GM23338 (cell line): ENCODE results near the gene SNAPIN. TPM values are rescaled to one million over a fixed set of nuclear protein-coding genes. Genes with fewer than 3 reads are reported as not detected.
A peak's percentile ranks its signal among the peaks of the same experiment; 100 is the strongest.

Source experiments
- ATAC-seq: fragments of 200-7000 bp; cut with Tn5 transposase; 3 replicates; pipeline ENCODE4 v1.9.1; 2020
- DNase-seq: peaks from one replicate; pipeline ENCODE4 v3.0.0-alpha.2; 2015; ENCODE audit warnings: low spot score
- H2AFZ ChIP-seq: fragments of 200-600 bp; sonication (generic); 2 replicates; pipeline ENCODE4 v1.8.0; 2016; ENCODE audit warnings: antibody characterized with exemption, mild to moderate bottlenecking, moderate library complexity
- H3F3A ChIP-seq: fragments of 200-600 bp; sonication (generic); replicated peaks from 2 replicates; pipeline ENCODE4 v1.8.0; 2017; ENCODE audit warnings: antibody characterized with exemption, mixed run types, low read depth
- H3K27ac ChIP-seq: fragments of 200-600 bp; sonication (generic); 2 replicates; pipeline ENCODE4 v1.6.1; 2016; ENCODE audit warnings: low read depth
- H3K27me3 ChIP-seq: fragments of 200-600 bp; sonication (generic); 2 replicates; pipeline ENCODE4 v1.8.0; 2016; ENCODE audit warnings: mild to moderate bottlenecking, mixed run types, moderate library complexity; ENCODE audit not compliant: insufficient read depth
- H3K36me3 ChIP-seq: fragments of 200-600 bp; sonication (generic); 2 replicates; pipeline ENCODE4 v1.8.0; 2016; ENCODE audit warnings: mild to moderate bottlenecking; ENCODE audit not compliant: insufficient read depth
- H3K4me1 ChIP-seq: fragments of 200-600 bp; sonication (generic); 2 replicates; pipeline ENCODE4 v1.8.0; 2016; ENCODE audit warnings: mild to moderate bottlenecking, moderate library complexity; ENCODE audit not compliant: insufficient read depth
- H3K4me2 ChIP-seq: fragments of 200-600 bp; sonication (generic); 2 replicates; pipeline ENCODE4 v1.7.1; 2017; ENCODE audit warnings: mixed run types
- H3K4me3 ChIP-seq: fragments of 200-600 bp; sonication (generic); 2 replicates; pipeline ENCODE4 v1.6.1; 2016; ENCODE audit warnings: mixed run types
- H3K79me2 ChIP-seq: fragments of 200-600 bp; sonication (generic); replicated peaks from 2 replicates; pipeline ENCODE4 v1.8.0; 2017; ENCODE audit warnings: mild to moderate bottlenecking; ENCODE audit not compliant: insufficient read depth
- H3K9me2 ChIP-seq: fragments of 200-600 bp; sonication (generic); 2 replicates; pipeline ENCODE4 v1.8.0; 2017; ENCODE audit not compliant: insufficient read depth
- H4K20me1 ChIP-seq: fragments of 200-600 bp; sonication (generic); replicated peaks from 2 replicates; pipeline ENCODE4 v1.8.0; 2017; ENCODE audit warnings: mild to moderate bottlenecking; ENCODE audit not compliant: insufficient read depth
- H3K27ac Mint-ChIP-seq: 2 replicates; pipeline ENCODE4 v1.8.0; 2020; ENCODE audit warnings: inconsistent platforms, mild to moderate bottlenecking, moderate library complexity, mixed read lengths
- H3K27me3 Mint-ChIP-seq: 3 replicates; pipeline ENCODE4 v1.8.0; 2022; ENCODE audit warnings: low read depth, mild to moderate bottlenecking, moderate library complexity, mixed read lengths, inconsistent platforms; ENCODE audit not compliant: insufficient read depth, poor library complexity
- H3K36me3 Mint-ChIP-seq: 3 replicates; pipeline ENCODE4 v1.8.0; 2021; ENCODE audit warnings: low read depth, mild to moderate bottlenecking, inconsistent platforms, moderate library complexity, mixed read lengths
- H3K4me1 Mint-ChIP-seq: 3 replicates; pipeline ENCODE4 v1.8.0; 2020; ENCODE audit warnings: mild to moderate bottlenecking, inconsistent platforms, mixed read lengths
- H3K4me3 Mint-ChIP-seq: 3 replicates; pipeline ENCODE4 v1.8.0; 2021; ENCODE audit warnings: moderate library complexity, mild to moderate bottlenecking, inconsistent platforms, mixed read lengths
- H3K9me3 Mint-ChIP-seq: 3 replicates; pipeline ENCODE4 v1.8.0; 2020; ENCODE audit warnings: moderate library complexity, mild to moderate bottlenecking, inconsistent platforms, mixed read lengths
- CREB1 ChIP-seq: fragments of 250-450 bp; sonication (Bioruptor Pico); IDR thresholded peaks from 2 replicates; pipeline ENCODE4 v1.5.0; 2020; ENCODE audit warnings: low read depth, mild to moderate bottlenecking, moderate library complexity
- EZH2 ChIP-seq: fragments of 200-600 bp; sonication (generic); IDR thresholded peaks from one replicate; pipeline ENCODE4 v1.8.0; 2017; ENCODE audit warnings: antibody characterized with exemption, mild to moderate bottlenecking, low read depth; ENCODE audit not compliant: unreplicated experiment
- EZH2phosphoT487 ChIP-seq: fragments of 200-600 bp; sonication (generic); IDR thresholded peaks from one replicate; pipeline ENCODE4 v1.8.1; 2018; ENCODE audit warnings: antibody characterized with exemption; ENCODE audit not compliant: unreplicated experiment
- JUNB ChIP-seq: IDR thresholded peaks from one replicate; pipeline ENCODE4 v1.6.1; 2016; ENCODE audit warnings: antibody characterized with exemption; ENCODE audit not compliant: unreplicated experiment
- NANOG ChIP-seq: IDR thresholded peaks from 2 replicates; pipeline ENCODE4 v1.6.1; 2016; ENCODE audit warnings: antibody characterized with exemption, borderline replicate concordance
- POLR2AphosphoS5 ChIP-seq: IDR thresholded peaks from 2 replicates; pipeline ENCODE4 v1.6.1; 2016; ENCODE audit warnings: antibody characterized with exemption, low read depth
- REST ChIP-seq: IDR thresholded peaks from one replicate; pipeline ENCODE4 v1.6.1; 2018; ENCODE audit warnings: antibody characterized with exemption; ENCODE audit not compliant: unreplicated experiment
- STAT1 ChIP-seq: IDR thresholded peaks from one replicate; pipeline ENCODE4 v1.6.1; 2016; ENCODE audit warnings: antibody characterized with exemption; ENCODE audit not compliant: unreplicated experiment
- ZNF114 ChIP-seq: fragments of 250-450 bp; sonication (Bioruptor Pico); IDR thresholded peaks from 2 replicates; pipeline ENCODE4 v1.5.0; 2020; ENCODE audit warnings: mild to moderate bottlenecking, moderate library complexity
- ZNF331 ChIP-seq: fragments of 250-450 bp; sonication (Bioruptor Pico); IDR thresholded peaks from 2 replicates; pipeline ENCODE4 v1.5.0; 2020; ENCODE audit warnings: low read depth, mild to moderate bottlenecking, moderate library complexity
- ZNF462 ChIP-seq: fragments of 250-450 bp; sonication (Bioruptor Pico); IDR thresholded peaks from 2 replicates; pipeline ENCODE4 v1.5.0; 2020; ENCODE audit warnings: mild to moderate bottlenecking, moderate library complexity
- polyA plus RNA-seq: library from polyadenylated mRNA; unstranded; fragments of >200 nt; fragmentation: Nextera tagmentation; extraction: Ambion mirVana; gene quantifications from 2 replicates; pipeline ENCODE4 v1.2.1, GENCODE V29; 2016
- total RNA-seq: library from RNA; depleted of rRNA; stranded (reverse); fragments of >200 nt; shearing (Covaris generic); gene quantifications from 2 replicates; pipeline ENCODE4 v1.2.3, GENCODE V29; 2014

The SNAPIN gene
- total and polyA plus RNA-seq, 2 experiments from 2014 or later: 25.6 to 48.5 TPM

- TF ChIP-seq STAT1 (no peak), ZNF331 (no peak), NANOG (no peak), ZNF114 (CRISPR knock-in tag) (no peak), REST (no peak), CREB1 (CRISPR knock-in tag) (no peak)
These were observed 3.2 kb upstream of the SNAPIN start (continued) for GRCh38 chr1:153655333-153655732.

GRCh38 chr1:153659175-153659534 is 652 bp downstream of the SNAPIN start:
- Histone ChIP-seq H3K4me2 (peak overlapping the region; percentile 86), H2AFZ (no peak overlapping the region), H3K36me3 (peaks cover 31% of the 10 kb centered on the region), H3K4me3 (peak overlapping the region; percentile 88), H3K27me3 (no peaks in the 10 kb centered on the region), H3K4me1 (peaks cover 8% of the 10 kb centered on the region), H3K79me2 (peaks cover 13% of the 10 kb centered on the region), H3K27ac (0 out of 2 replicates have a peak overlapping the region, but pooled peaks have one; percentile 23), H3F3A (peaks cover 39% of the 10 kb centered on the region), H4K20me1 (peaks cover 6% of the 10 kb centered on the region), H3K9me2 (no peaks in the 10 kb centered on the region)
- Mint-ChIP-seq H3K36me3 (peaks cover 42% of the 10 kb centered on the region), H3K4me1 (peaks cover 7% of the 10 kb centered on the region), H3K27me3 (peaks cover 8% of the 10 kb centered on the region), H3K27ac (peak overlapping the region; percentile 94; the same call in 1 of the 2 replicates), H3K9me3 (no peaks in the 10 kb centered on the region), H3K4me3 (peak overlapping the region; percentile 93)
- TF ChIP-seq JUNB: no peak
- no peak for TF ChIP-seq ZNF462 (CRISPR knock-in tag)
- no peak for TF ChIP-seq ZNF331
- no peak for TF ChIP-seq EZH2
- TF ChIP-seq NANOG: no peak
- TF ChIP-seq EZH2phosphoT487: no peak
- no peak for TF ChIP-seq POLR2AphosphoS5
- no peak for DNase-seq
- ATAC-seq: no peak
